Ishikawa (cell line): Measurements from ENCODE around the gene PRR16.

Experiments used
- CEBPB ChIP-seq: IDR thresholded peaks from 2 replicates; pipeline ENCODE4 v1.6.1; 2012
- CREB1 ChIP-seq: IDR thresholded peaks from 2 replicates; pipeline ENCODE4 v1.6.1; 2012; ENCODE audit warnings: low read depth
- EGR1 ChIP-seq: IDR thresholded peaks from 2 replicates; pipeline ENCODE4 v1.6.1; 2012
- EP300 ChIP-seq: IDR thresholded peaks from 2 replicates; pipeline ENCODE4 v1.6.1; 2012; ENCODE audit warnings: borderline replicate concordance
- FOXM1 ChIP-seq: IDR thresholded peaks from 2 replicates; pipeline ENCODE4 v1.6.1; 2012; ENCODE audit warnings: low read depth, borderline replicate concordance
- MAX ChIP-seq: IDR thresholded peaks from 2 replicates; pipeline ENCODE4 v1.6.1; 2012
- NFIC ChIP-seq: IDR thresholded peaks from 2 replicates; pipeline ENCODE4 v1.6.1; 2012
- RAD21 ChIP-seq: IDR thresholded peaks from 2 replicates; pipeline ENCODE4 v1.6.1; 2012; ENCODE audit warnings: low read depth
- REST ChIP-seq: IDR thresholded peaks from 2 replicates; pipeline ENCODE4 v1.6.1; 2012; ENCODE audit warnings: low read depth, mild to moderate bottlenecking
- TAF1 ChIP-seq: IDR thresholded peaks from 2 replicates; pipeline ENCODE4 v1.6.1; 2012; ENCODE audit warnings: low read depth, mild to moderate bottlenecking
- TCF12 ChIP-seq: IDR thresholded peaks from 2 replicates; pipeline ENCODE4 v1.6.1; 2012; ENCODE audit warnings: low read depth
- TEAD4 ChIP-seq: IDR thresholded peaks from 2 replicates; pipeline ENCODE4 v1.6.1; 2012
- USF1 ChIP-seq: IDR thresholded peaks from 2 replicates; pipeline ENCODE4 v1.6.1; 2012
- YY1 ChIP-seq: IDR thresholded peaks from 2 replicates; pipeline ENCODE4 v1.6.1; 2012; ENCODE audit warnings: low read depth
- ZBTB7A ChIP-seq: IDR thresholded peaks from 2 replicates; pipeline ENCODE4 v1.6.1; 2012; ENCODE audit warnings: low read depth

PRR16 gene

GRCh38 chr5:120512068-120512467 lies 48.0 kb downstream of the PRR16 start:
- TF ChIP-seq CREB1, result no peak
- TF ChIP-seq REST, result no peak
- TF ChIP-seq TEAD4, result no peak
- TF ChIP-seq YY1, result no peak
- no peak for TF ChIP-seq TAF1
- TF ChIP-seq MAX, result no peak
- no peak for TF ChIP-seq TCF12
- no peak for TF ChIP-seq FOXM1
- TF ChIP-seq RAD21, result no peak
- no peak for TF ChIP-seq USF1
- no peak for TF ChIP-seq CEBPB
- no peak for TF ChIP-seq NFIC
- TF ChIP-seq EP300, result no peak
- TF ChIP-seq EGR1, result no peak
- TF ChIP-seq ZBTB7A, result no peak

- TF ChIP-seq NFIC, result no peak
- no peak for TF ChIP-seq MAX
- TF ChIP-seq TEAD4, result no peak
- TF ChIP-seq YY1, result no peak
These were observed 48.9 kb downstream of the PRR16 start for GRCh38 chr5:120512791-120513650.

GRCh38 chr5:120516805-120517204 lies 52.7 kb downstream of the PRR16 start:
- TF ChIP-seq CEBPB (no peak), CREB1 (no peak), MAX (no peak), NFIC (0 out of 2 replicates have a peak, but pooled peaks have one; percentile 12), REST (no peak), TAF1 (no peak)

GRCh38 chr5:120517607-120518252 lies 53.6 kb downstream of the PRR16 start:
- TF ChIP-seq CREB1 (no peak), ZBTB7A (no peak), REST (no peak)

GRCh38 chr5:120518581-120518980 lies 54.5 kb downstream of the PRR16 start:
- no peak for TF ChIP-seq YY1
- no peak for TF ChIP-seq EP300
- no peak for TF ChIP-seq CEBPB
- TF ChIP-seq MAX, result no peak
- TF ChIP-seq TEAD4, result no peak
- no peak for TF ChIP-seq REST
- TF ChIP-seq RAD21, result no peak
- TF ChIP-seq EGR1, result no peak
- TF ChIP-seq ZBTB7A, result no peak
